ENCODE results near the gene SDS.

DNA sequence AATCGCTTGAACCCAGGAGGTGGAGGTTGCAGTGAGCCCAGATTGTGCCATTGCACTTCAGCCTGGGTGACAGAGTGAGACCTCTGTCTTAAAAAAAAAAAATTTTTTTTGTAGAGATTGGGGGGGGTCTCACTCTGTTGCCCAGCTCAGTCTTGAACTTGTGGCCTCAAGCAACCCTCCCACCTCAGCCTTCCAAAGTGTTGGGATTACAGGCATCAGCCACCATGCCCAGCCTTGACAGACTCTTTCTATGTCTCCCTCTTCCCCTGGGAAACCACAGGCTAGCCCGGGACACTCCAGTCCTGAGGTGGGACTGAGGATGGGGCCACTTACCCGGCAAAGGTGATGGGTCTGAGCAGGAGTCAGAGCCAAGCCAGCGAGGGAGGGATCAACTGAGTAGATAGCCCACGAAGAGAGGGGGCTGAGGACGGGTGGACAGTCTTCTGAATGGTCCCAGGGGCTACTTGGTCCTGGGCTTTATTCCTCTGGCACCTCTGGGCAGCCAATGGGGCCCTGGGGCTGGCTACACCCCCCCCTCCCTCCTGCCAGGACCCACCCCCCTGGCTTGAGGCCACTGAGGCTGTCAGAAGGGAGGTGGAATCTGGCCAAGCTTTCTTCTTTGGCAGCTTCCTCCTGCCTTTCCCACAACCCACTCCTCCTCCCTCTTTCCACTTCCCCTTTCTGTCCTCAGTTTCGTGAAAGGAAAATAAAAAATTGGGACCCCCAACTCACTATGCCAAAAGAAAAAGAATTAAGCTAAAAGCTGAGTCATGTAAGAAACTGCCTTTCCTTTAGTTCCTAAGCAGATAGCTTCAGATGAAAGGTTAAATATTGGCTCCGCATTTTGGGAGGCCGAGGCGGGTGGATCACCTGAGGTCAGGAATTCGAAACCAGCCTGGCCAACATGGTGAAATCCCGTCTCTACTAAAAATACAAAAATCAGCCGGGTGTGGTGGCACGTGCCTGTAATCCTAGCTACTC is at the start of gene SDS:
- TF ChIP-seq, protein P1, sequence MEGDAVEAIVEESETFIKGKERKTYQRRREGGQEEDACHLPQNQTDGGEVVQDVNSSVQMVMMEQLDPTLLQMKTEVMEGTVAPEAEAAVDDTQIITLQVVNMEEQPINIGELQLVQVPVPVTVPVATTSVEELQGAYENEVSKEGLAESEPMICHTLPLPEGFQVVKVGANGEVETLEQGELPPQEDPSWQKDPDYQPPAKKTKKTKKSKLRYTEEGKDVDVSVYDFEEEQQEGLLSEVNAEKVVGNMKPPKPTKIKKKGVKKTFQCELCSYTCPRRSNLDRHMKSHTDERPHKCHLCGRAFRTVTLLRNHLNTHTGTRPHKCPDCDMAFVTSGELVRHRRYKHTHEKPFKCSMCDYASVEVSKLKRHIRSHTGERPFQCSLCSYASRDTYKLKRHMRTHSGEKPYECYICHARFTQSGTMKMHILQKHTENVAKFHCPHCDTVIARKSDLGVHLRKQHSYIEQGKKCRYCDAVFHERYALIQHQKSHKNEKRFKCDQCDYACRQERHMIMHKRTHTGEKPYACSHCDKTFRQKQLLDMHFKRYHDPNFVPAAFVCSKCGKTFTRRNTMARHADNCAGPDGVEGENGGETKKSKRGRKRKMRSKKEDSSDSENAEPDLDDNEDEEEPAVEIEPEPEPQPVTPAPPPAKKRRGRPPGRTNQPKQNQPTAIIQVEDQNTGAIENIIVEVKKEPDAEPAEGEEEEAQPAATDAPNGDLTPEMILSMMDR (IDR thresholded peaks at IDR 0.05): no peak
- TF ChIP-seq POLR2AphosphoS5 (IDR thresholded peaks at IDR 0.05): no peak

Data from sigmoid colon (tissue), 4 donors.